Ascending aorta (tissue), 2 donors: ENCODE results near the gene NBEAL1. TPM values are rescaled to one million over a fixed set of nuclear protein-coding genes. Genes with fewer than 3 reads are reported as not detected.
"Not testable (repeated sequence)": the region's sequence is repeated elsewhere in the genome, so short reads cannot be mapped to it uniquely, and the experiment has no call there.

Source experiments
- DNase-seq, 2 donors: peaks; one replicate each; pipeline ENCODE4 v3.0.0-alpha.2; 2019; ENCODE audit warnings: low spot score in 2 of 2
- H3K27ac ChIP-seq, 2 donors: fragments of 200-600 bp; sonication (generic); one replicate each; pipeline ENCODE4 v1.5.1; 2016 to 2017; ENCODE audit warnings: mild to moderate bottlenecking in 1 of 2
- H3K27me3 ChIP-seq: fragments of 200-600 bp; sonication (generic); one replicate; pipeline ENCODE4 v1.5.1; 2017
- H3K36me3 ChIP-seq, 2 donors: fragments of 200-600 bp; sonication (generic); one replicate each; pipeline ENCODE4 v1.5.1; 2016
- H3K4me1 ChIP-seq, 2 donors: fragments of 200-600 bp; sonication (generic); one replicate each; pipeline ENCODE4 v1.5.1; 2016 to 2017; ENCODE audit warnings: mild to moderate bottlenecking in 1 of 2
- H3K4me3 ChIP-seq, 2 donors: fragments of 200-600 bp; sonication (generic); one replicate each; pipeline ENCODE4 v1.5.1; 2016 to 2017; ENCODE audit warnings: mild to moderate bottlenecking in 1 of 2
- H3K9me3 ChIP-seq, 2 donors: fragments of 200-600 bp; sonication (generic); one replicate each; pipeline ENCODE4 v1.5.1; 2016
- CTCF ChIP-seq, 3 experiments: fragments of 200-600 bp in 2 of 3; fragments of 450-650 bp in 1 of 3; sonication (generic) in 2 of 3; IDR thresholded peaks; one replicate each; pipeline ENCODE4 v1.5.1; 2016 to 2019; ENCODE audit warnings: antibody characterized with exemption in 3 of 3, mild to moderate bottlenecking in 1 of 3, moderate library complexity in 1 of 3
- intact Hi-C: fragments of 100-400 bp; cut with DNase I; formaldehyde crosslinking; loops from one replicate; pipeline ENCODE4 v1.15.1; 2023
- total RNA-seq: library from RNA; depleted of rRNA; stranded (reverse); fragments of >200 nt; gene quantifications from one replicate; pipeline ENCODE4 v1.1.0, GENCODE V29; 2016

Gene NBEAL1
- total RNA-seq, 1 donor from 2014 or later: 33.0 TPM

GRCh38 chr2:203104273-203104672 is 89.6 kb downstream of the NBEAL1 start:
- Histone ChIP-seq H3K27me3 (no peaks in the 10 kb centered on the region), H3K36me3 (peaks cover 34 to 80% of the 10 kb centered on the region in 2 donors), H3K4me1 (no peaks in the 10 kb centered on the region), H3K9me3 (peaks cover 7 to 16% of the 10 kb centered on the region in 2 donors), H3K27ac (no peak overlapping the region), H3K4me3 (no peak overlapping the region)
- DNase-seq: no peak
- no peak for TF ChIP-seq CTCF (IDR thresholded peaks at IDR 0.05)
- intact Hi-C loops: no loop called here

GRCh38 chr2:203105996-203106395 is 91.3 kb downstream of the NBEAL1 start:
- peaks cover 38 to 79% of the 10 kb centered on the region in 2 donors for H3K36me3 ChIP-seq
- no peak for TF ChIP-seq CTCF (IDR thresholded peaks at IDR 0.05)
- H3K27me3 ChIP-seq: no peaks in the 10 kb centered on the region
- no peaks in the 10 kb centered on the region for H3K4me1 ChIP-seq
- intact Hi-C loops: no loop called here
- no peak for DNase-seq
- peaks cover 7 to 16% of the 10 kb centered on the region in 2 donors for H3K9me3 ChIP-seq
- H3K4me3 ChIP-seq: no peak overlapping the region
- H3K27ac ChIP-seq: no peak overlapping the region

GRCh38 chr2:203110496-203110895 is 95.8 kb downstream of the NBEAL1 start:
- peaks cover 32 to 77% of the 10 kb centered on the region in 2 donors for H3K36me3 ChIP-seq
- DNase-seq, H3K27ac ChIP-seq, H3K4me3 ChIP-seq, intact Hi-C loops, H3K9me3 ChIP-seq, H3K27me3 ChIP-seq, H3K4me1 ChIP-seq: not testable (repeated sequence)

GRCh38 chr2:203112342-203112741 is 97.7 kb downstream of the NBEAL1 start:
- no peak overlapping the region for H3K27ac ChIP-seq
- peaks cover 45 to 95% of the 10 kb centered on the region in 2 donors for H3K36me3 ChIP-seq
- intact Hi-C loops: no loop called here

GRCh38 chr2:203115201-203115700 is 100.6 kb downstream of the NBEAL1 start:
- H3K4me3 ChIP-seq, intact Hi-C loops: not testable (repeated sequence)

More at GRCh38 chr2:203112342-203112741, 97.7 kb downstream of the NBEAL1 start:
- no peak for TF ChIP-seq CTCF (IDR thresholded peaks at IDR 0.05)
- H3K27me3 ChIP-seq: no peaks in the 10 kb centered on the region
- no peaks in the 10 kb centered on the region for H3K4me1 ChIP-seq
- no peak for DNase-seq
- H3K4me3 ChIP-seq: no peak overlapping the region
- H3K9me3 ChIP-seq: no peaks in the 10 kb centered on the region

GRCh38 chr2:203122317-203122986 is 107.8 kb downstream of the NBEAL1 start:
- H3K9me3 ChIP-seq: no peaks in the 10 kb centered on the region
- H3K36me3 ChIP-seq: peaks cover 33% of the 10 kb centered on the region in 2 donors
- no peaks in the 10 kb centered on the region for H3K27me3 ChIP-seq
- intact Hi-C loops: no loop called here
- no peak for DNase-seq
- peak in 1 of 3 experiments; percentile 40 for TF ChIP-seq CTCF (IDR thresholded peaks at IDR 0.05)
- no peak overlapping the region for H3K27ac ChIP-seq
- H3K4me3 ChIP-seq: no peak overlapping the region
- H3K4me1 ChIP-seq: no peaks in the 10 kb centered on the region

More at GRCh38 chr2:203115201-203115700, 100.6 kb downstream of the NBEAL1 start:
- H3K4me1 ChIP-seq, H3K27ac ChIP-seq, DNase-seq, H3K27me3 ChIP-seq, H3K9me3 ChIP-seq: not testable (repeated sequence)
- peaks cover 35 to 78% of the 10 kb centered on the region in 2 donors for H3K36me3 ChIP-seq
